Smooth muscle cell (in vitro differentiated cells): ENCODE data around the gene GRIK3. TPM values are rescaled to one million over a fixed set of nuclear protein-coding genes. Genes with fewer than 3 reads are reported as not detected.

Source experiments
- DNase-seq: peaks from one replicate; lab custom pipeline; 2025; ENCODE audit not compliant: unreplicated experiment; lab: John Stamatoyannopoulos, UW
- H2AFZ ChIP-seq: fragments of 200-600 bp; sonication (generic); 2 replicates; pipeline ENCODE4 v1.6.0; 2016; ENCODE audit warnings: antibody characterized with exemption, low read depth, mild to moderate bottlenecking
- H3F3A ChIP-seq: fragments of 200-600 bp; sonication (generic); 2 replicates; pipeline ENCODE4 v1.6.0; 2017; ENCODE audit warnings: antibody characterized with exemption, low read depth
- H3K27ac ChIP-seq: fragments of 200-600 bp; sonication (generic); 2 replicates; pipeline ENCODE4 v1.5.1; 2016; ENCODE audit warnings: low read depth, mild to moderate bottlenecking
- H3K27me3 ChIP-seq: fragments of 200-600 bp; sonication (generic); 2 replicates; pipeline ENCODE4 v1.6.1; 2016; ENCODE audit warnings: low read depth, mild to moderate bottlenecking
- H3K36me3 ChIP-seq: fragments of 200-600 bp; sonication (generic); 2 replicates; pipeline ENCODE4 v1.5.1; 2016; ENCODE audit warnings: low read depth
- H3K4me1 ChIP-seq: fragments of 200-600 bp; sonication (generic); 2 replicates; pipeline ENCODE4 v1.5.1; 2016; ENCODE audit warnings: low read depth
- H3K4me2 ChIP-seq: fragments of 200-600 bp; sonication (generic); 2 replicates; pipeline ENCODE4 v1.6.0; 2016; ENCODE audit warnings: mild to moderate bottlenecking
- H3K4me3 ChIP-seq: fragments of 200-600 bp; sonication (generic); 2 replicates; pipeline ENCODE4 v1.5.1; 2016; ENCODE audit warnings: mild to moderate bottlenecking
- H3K79me2 ChIP-seq: fragments of 200-600 bp; sonication (generic); 2 replicates; pipeline ENCODE4 v1.6.0; 2016; ENCODE audit warnings: low read depth, mild to moderate bottlenecking
- H3K9ac ChIP-seq: fragments of 200-600 bp; sonication (generic); 2 replicates; pipeline ENCODE4 v1.6.0; 2016; ENCODE audit warnings: low read depth
- H3K9me3 ChIP-seq: fragments of 200-600 bp; sonication (generic); replicated peaks from 2 replicates; pipeline ENCODE4 v1.5.1; 2016; ENCODE audit warnings: low read depth
- H4K20me1 ChIP-seq: fragments of 200-600 bp; sonication (generic); 2 replicates; pipeline ENCODE4 v1.6.0; 2016; ENCODE audit warnings: low read depth
- CTCF ChIP-seq: fragments of 200-600 bp; sonication (generic); IDR thresholded peaks from 2 replicates; pipeline ENCODE4 v1.5.1; 2017; ENCODE audit warnings: borderline replicate concordance, mild to moderate bottlenecking, antibody characterized with exemption; ENCODE audit not compliant: insufficient read depth, poor library complexity, severe bottlenecking
- WGBS: methylation state at CpG from one replicate; pipeline ENCODE4 v1.1.7; 2016; ENCODE audit warnings: low lambda C conversion rate; 5-methylcytosine and 5-hydroxymethylcytosine counted together
- polyA plus RNA-seq: library from polyadenylated mRNA; unstranded; fragments of >200 nt; fragmentation: Nextera tagmentation; extraction: Ambion mirVana; gene quantifications from 2 replicates; pipeline ENCODE4 v1.2.1, GENCODE V29; 2016
- total RNA-seq: library from RNA; depleted of rRNA; stranded (reverse); fragments of >200 nt; gene quantifications from 2 replicates; pipeline ENCODE4 v1.2.3, GENCODE V29; 2014

GRIK3 gene
- total and polyA plus RNA-seq, 2 experiments from 2014 or later: 0.04 TPM; not detected in 1

- DNase-seq: no peak
- no peak overlapping the region for H3K4me3 ChIP-seq
- no peaks in the 10 kb centered on the region for H3K36me3 ChIP-seq
- no peaks in the 10 kb centered on the region for H3K9me3 ChIP-seq
- no peak overlapping the region for H3K27ac ChIP-seq
- no peak overlapping the region for H2AFZ ChIP-seq
- H3K79me2 ChIP-seq: no peaks in the 10 kb centered on the region
- H3F3A ChIP-seq: peaks cover 6% of the 10 kb centered on the region
- H3K4me2 ChIP-seq: no peak overlapping the region
- no peaks in the 10 kb centered on the region for H4K20me1 ChIP-seq
- no peak for TF ChIP-seq CTCF
- H3K9ac ChIP-seq: no peak overlapping the region
- 90% methylated on average over 6 of the region's 6 CpGs for WGBS
- H3K27me3 ChIP-seq: peaks cover 7% of the 10 kb centered on the region
- no peaks in the 10 kb centered on the region for H3K4me1 ChIP-seq
Observed at GRCh38 chr1:36874271-36875060, 159.8 kb downstream of the GRIK3 start.

GRCh38 chr1:36872858-36873257 lies 161.5 kb downstream of the GRIK3 start:
- Histone ChIP-seq H3K9me3 (no peaks in the 10 kb centered on the region), H3K9ac (no peak overlapping the region), H3K4me2 (no peak overlapping the region), H3K4me1 (no peaks in the 10 kb centered on the region), H3K79me2 (no peaks in the 10 kb centered on the region), H3K27me3 (peaks cover 7% of the 10 kb centered on the region), H3K36me3 (no peaks in the 10 kb centered on the region), H4K20me1 (no peaks in the 10 kb centered on the region), H3K4me3 (no peak overlapping the region), H2AFZ (no peak overlapping the region), H3K27ac (no peak overlapping the region), H3F3A (peaks cover 6% of the 10 kb centered on the region)
- TF ChIP-seq CTCF: no peak
- WGBS: 83% methylated on average over 3 of the region's 3 CpGs
- no peak for DNase-seq

GRCh38 chr1:36872126-36872754 lies 162.1 kb downstream of the GRIK3 start:
- Histone ChIP-seq H2AFZ (no peak overlapping the region), H3K27me3 (peaks cover 2% of the 10 kb centered on the region), H3K79me2 (no peaks in the 10 kb centered on the region), H3K4me2 (no peak overlapping the region), H3K9ac (no peak overlapping the region), H3K9me3 (no peaks in the 10 kb centered on the region), H3K4me3 (no peak overlapping the region), H3F3A (peaks cover 6% of the 10 kb centered on the region), H3K4me1 (no peaks in the 10 kb centered on the region), H3K36me3 (no peaks in the 10 kb centered on the region), H4K20me1 (no peaks in the 10 kb centered on the region), H3K27ac (no peak overlapping the region)
- WGBS: 95% methylated on average over 22 of the region's 22 CpGs
- no peak for DNase-seq
- no peak for TF ChIP-seq CTCF
